ENCODE data around the gene OR5AU1.

GRCh38 chr14:21200752-21201461 lies 45.0 kb upstream of the OR5AU1 start:
- TF ChIP-seq POLR2A (IDR thresholded peaks at IDR 0.05) (no peak), CTCF (IDR thresholded peaks at IDR 0.05) (no peak)
